Right lung (tissue), 5 donors: Measurements from ENCODE around the gene VWCE. TPM values are rescaled to one million over a fixed set of nuclear protein-coding genes. Genes with fewer than 3 reads are reported as not detected.

Experiments used
- DNase-seq, 2 donors: peaks; one replicate each; pipeline ENCODE4 v3.0.0-alpha.2; 2013
- polyA plus RNA-seq, 5 donors: library from polyadenylated mRNA; unstranded; fragments of 120-200 nt; gene quantifications; one replicate each; pipeline versions ENCODE4 v1.2.1 to v1.2.3, GENCODE V29; 2013; ENCODE audit warnings: inconsistent platforms in 1 of 5, low replicate concordance in 1 of 5; ENCODE audit not compliant: insufficient read length in 5 of 5, insufficient read depth in 1 of 5

The VWCE gene
- polyA plus RNA-seq, 5 donors: 0.94 to 2.3 (median 1.8) TPM

DNA sequence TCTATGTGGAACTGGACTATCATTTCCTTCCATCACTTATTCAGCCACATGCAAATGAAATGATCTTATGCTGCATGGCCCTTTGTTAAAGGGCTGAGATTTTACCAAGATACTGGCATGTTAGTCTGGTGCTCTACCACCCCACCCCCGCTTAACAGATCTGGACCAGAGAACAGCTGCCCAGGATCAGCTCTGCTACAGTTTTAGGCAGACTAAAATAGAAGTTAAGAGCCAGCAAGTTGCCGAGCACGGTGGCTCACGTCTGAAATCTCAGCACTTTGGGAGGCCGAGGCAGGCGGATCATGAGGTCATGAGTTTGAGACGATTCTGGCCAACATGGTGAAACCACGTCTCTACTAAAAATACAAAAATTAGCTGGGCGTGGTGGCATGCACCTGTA lies 33.2 kb upstream of the VWCE start:
- DNase-seq: no peak

- DNase-seq: no peak
Measured at GRCh38 chr11:61327669-61328071, 32.6 kb upstream of the VWCE start.

DNA sequence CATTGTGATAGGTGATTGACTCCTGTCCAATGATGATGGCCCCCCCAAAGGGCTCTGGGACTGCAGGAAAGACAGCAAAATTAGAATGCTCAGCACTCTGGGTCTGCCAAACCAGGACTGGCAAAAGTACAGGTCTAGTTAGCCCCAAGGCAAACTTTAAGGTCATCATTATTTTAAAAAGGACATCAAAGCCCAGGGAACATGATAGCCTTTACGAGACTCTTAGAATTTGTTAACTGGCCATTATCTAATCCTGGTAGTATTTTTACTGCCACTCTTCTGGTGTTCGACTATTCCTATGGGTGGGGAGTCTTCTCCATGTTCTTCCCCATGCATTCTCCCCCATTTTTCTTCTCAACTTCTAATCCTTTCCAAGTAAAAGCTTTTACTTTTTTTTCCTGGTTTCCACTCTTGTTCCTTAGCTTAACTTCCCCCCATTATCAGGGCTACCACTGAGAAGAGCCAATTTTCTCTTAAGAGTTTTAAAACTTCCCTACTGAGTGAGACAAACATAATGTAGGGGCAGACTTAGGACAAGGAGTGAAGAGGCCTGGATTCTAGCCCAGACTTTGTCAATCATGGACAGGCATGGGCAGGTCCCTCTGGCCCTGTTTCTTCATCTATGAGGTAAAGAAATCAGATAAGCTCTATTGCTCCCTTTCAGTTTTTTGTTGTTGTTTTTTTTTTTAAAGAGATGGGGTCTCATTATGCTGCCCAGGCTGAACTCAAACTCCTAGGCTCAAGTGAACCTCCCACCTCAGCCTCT lies 30.7 kb upstream of the VWCE start:
- no peak for DNase-seq

GRCh38 chr11:61315260-61315659 lies 20.1 kb upstream of the VWCE start:
- no peak for DNase-seq

DNA sequence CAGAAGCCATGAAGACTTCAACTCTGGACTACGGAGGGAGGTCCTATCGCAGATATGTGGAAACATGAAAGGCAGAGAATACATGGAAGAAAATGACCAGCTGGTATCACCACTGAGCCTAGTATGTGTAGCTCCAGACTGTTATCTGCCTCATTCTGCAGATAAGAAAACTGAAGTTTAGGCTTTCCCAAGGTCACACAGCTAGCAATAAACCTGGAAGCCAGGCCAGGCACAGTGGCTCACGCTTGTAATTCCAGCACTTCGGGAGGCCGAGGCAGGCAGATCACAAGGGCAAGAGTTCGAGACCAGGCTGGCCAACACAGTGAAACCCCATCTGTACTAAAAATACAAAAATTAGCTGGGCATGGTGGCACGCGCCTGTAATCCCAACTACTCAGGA lies 15.6 kb upstream of the VWCE start:
- no peak for DNase-seq

- DNase-seq: no peak
Measured at GRCh38 chr11:61309739-61310138, 14.6 kb upstream of the VWCE start.

DNA sequence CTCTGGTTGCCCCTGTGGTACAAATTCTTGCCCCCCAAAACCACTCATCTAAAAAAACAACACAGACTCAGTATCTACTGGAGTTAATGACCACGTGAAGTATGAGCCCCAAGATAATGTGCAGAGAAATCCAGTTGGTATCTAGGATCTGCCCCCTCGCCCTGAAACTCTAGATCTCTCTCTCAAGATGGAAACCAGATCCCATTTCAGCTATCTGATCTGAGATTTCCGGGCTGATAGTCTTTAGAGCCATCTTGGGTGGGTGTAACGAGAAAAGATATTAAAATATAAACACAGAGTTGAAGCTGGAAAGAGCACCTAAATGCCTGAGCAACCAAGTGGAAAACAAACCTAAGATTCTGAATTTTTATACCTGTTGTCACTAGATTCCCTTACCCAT lies 14.0 kb upstream of the VWCE start:
- DNase-seq: no peak

- DNase-seq: no peak
Measured at GRCh38 chr11:61307354-61307753, 12.2 kb upstream of the VWCE start.

DNA sequence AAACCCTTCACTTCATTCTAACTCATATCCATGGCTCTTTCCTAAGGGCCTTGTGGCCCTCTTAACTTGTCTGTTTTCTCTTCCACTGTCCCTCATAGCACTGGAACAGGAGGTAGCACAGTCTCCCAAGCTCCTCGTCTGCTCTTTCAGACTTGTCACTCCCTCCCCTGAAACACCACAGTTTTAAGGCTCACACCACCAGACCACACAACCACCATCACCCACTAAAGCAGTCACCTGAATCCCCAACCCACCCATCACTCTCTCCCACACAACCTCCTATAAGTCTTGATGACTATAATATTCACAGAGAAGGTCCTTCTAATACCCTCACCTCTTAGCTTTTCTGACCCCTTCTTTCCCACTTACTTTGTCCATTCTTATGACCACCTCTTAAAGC lies 11.1 kb upstream of the VWCE start:
- no peak for DNase-seq

DNA sequence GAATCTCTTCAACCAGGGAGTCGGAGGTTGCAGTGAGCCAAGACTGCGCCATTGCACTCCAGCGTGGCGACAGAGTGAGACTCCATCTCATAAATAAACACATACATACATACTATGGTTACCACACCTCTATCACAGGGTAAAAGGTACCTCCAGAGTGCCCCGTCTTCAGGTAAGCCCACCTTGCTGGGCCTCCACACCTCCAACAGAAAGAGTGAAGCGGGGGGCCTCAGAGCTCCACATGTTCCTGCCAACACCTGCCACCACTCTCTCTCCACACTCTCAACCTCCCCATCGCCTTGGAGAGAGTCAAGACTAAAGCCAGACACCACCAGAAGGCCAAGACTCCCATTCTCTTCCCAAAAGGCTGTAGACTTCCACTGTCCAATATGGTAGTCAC lies 10.3 kb upstream of the VWCE start:
- DNase-seq: no peak

- no peak for DNase-seq
Measured at GRCh38 chr11:61303725-61304124, 8.6 kb upstream of the VWCE start.

GRCh38 chr11:61302550-61302949 lies 7.4 kb upstream of the VWCE start:
- no peak for DNase-seq

DNA sequence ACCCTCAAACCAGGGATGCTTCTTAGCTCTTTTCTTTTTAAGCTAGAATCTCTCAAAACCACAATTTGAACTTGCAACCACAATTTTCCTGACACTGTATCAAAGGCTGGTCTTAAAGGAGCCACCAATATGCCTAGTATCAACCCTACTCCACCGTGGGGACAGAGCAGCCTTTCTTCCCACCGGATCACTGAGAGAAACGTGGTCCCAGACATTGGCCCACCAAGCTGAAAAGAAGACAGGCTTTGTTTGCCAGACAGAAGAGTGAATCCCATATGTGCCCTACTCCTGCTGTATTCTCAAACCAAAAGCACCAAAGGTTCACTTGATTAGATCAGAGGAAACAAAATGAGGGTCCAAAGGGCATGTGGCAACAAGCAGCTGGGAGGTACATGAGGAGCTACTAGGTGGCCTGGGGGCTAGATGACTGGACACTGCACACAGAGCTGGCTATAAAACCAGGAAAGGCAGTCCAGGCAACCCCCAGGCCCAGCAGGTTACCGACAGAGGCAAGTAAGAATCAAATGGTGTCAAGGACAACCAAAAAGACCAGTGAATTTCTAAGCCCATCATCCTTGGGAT lies 3.6 kb upstream of the VWCE start:
- no peak for DNase-seq

DNA sequence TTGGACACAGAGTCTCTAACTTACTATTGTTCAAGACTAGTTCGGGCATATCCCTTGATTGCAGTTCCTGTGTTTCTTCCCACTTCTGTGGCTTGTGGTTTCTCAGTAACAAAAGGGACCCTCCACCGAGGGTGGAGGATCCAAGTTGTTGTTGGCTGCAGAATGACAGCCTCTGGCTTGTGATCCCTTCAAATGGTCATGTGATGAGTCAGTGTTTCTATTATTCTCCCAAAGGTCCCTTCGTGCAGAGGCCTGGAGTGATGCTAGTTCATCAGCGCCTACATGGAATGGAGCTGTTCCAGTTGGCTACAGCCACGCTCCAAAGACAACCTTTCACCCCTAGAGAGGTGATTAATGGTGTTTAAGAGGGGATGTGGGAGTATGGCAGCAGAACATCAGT lies 2.6 kb upstream of the VWCE start:
- DNase-seq: no peak

DNA sequence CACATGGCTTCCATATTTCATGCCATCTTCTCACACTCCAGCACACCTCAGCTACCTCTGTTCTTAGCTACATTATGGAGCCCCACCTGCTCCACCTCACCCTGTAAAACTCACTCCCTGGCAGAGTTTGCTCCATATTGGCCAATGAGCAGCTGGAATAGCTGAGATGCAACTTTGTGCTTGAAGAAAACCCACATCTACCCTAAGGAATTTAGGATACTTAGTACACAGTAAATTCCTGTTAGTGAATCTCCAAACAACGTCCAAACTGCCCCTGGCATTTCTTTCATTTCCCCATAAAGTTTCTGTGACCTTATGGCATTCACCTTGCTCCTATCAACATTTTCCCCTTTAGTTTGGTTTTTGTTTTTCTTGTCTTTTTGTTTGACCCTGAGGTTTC lies 2.2 kb upstream of the VWCE start:
- DNase-seq: no peak

GRCh38 chr11:61295596-61295926 lies 445 bp upstream of the VWCE start:
- no peak for DNase-seq

DNA sequence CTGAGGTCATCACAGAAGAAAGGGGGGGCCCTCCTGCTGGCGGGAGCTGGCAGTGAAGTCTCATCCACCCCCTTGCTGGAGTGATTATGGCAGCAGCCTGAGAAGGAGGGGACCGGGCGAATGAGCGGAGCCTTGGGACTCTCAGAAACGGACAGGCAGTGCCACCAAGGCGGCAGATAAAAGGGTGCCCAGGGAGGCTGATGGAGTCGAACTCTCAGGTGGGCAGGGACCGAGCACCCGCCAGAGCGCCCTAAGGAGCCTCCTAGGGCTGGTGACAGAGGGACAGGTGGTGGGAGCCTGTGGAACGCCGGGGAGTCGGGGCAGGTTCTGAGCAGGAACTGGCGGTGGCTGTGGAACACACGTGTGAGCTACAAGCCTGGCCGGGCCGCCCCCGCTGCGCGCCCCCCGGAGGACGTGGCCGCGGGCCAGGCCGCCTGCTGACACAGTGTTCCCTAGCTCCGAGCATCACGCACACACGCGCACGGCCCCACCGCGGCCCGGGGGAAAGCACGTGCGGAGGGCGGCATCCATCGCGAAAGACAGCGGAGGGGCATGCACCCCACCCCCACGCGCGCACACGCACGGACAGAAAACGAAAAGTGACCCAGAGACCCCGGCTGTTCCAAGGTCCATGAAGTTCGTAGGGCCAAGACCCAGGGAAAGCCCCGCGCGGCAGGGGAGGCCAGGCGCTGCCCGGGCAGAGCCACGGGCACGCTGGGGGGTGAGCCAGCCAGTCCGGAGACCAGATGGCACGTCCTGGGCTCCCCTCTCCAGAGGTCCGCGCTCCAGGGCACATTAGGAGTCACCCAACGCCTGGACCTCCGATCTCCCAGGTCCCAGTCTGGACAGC lies 1.0 kb downstream of the VWCE start:
- peak; percentile 54 to 56 for DNase-seq

GRCh38 chr11:61292356-61292755 lies 2.8 kb downstream of the VWCE start:
- DNase-seq: no peak

- DNase-seq: no peak
Measured at GRCh38 chr11:61290905-61291690, 4.0 kb downstream of the VWCE start.

DNA sequence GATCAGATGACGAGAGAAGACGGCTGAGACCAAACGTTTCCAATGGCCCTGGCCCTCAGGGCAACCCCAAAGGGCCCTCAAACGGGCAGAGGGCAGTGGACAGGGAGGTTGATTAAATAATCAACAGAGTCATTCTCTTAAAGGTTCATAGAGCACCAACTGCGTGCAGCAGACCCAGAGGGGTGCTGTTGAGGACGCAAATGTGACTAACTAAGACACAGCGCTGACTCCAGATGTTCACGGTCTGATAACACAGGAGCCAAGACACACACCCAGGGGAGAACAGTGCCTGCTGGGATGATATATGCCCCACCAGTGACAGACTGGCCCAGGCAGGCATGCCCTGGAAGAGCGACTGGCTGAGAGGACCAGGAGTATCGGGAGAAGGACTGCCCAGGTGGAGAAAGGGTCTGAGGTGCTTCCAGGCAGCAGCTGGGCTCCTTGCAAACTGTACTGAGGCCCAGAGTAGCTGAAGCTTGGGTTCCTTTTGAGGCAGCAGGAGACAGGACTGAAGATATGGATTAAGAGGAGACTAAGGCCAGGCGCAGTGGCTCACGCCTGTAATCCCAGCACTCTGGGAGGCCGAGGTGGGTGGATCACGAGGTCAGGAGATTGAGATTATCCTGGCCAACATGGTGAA lies 7.7 kb downstream of the VWCE start:
- no peak for DNase-seq

GRCh38 chr11:61283613-61284012 lies 11.5 kb downstream of the VWCE start:
- DNase-seq: no peak
